ENCODE measurements around the gene PANX2. TPM values are rescaled to one million over a fixed set of nuclear protein-coding genes. Genes with fewer than 3 reads are reported as not detected.
A peak's percentile ranks its signal among the peaks of the same experiment; 100 is the strongest.

The PANX2 gene
- total and polyA plus RNA-seq, 5 donors from 2014 or later = not detected

DNA sequence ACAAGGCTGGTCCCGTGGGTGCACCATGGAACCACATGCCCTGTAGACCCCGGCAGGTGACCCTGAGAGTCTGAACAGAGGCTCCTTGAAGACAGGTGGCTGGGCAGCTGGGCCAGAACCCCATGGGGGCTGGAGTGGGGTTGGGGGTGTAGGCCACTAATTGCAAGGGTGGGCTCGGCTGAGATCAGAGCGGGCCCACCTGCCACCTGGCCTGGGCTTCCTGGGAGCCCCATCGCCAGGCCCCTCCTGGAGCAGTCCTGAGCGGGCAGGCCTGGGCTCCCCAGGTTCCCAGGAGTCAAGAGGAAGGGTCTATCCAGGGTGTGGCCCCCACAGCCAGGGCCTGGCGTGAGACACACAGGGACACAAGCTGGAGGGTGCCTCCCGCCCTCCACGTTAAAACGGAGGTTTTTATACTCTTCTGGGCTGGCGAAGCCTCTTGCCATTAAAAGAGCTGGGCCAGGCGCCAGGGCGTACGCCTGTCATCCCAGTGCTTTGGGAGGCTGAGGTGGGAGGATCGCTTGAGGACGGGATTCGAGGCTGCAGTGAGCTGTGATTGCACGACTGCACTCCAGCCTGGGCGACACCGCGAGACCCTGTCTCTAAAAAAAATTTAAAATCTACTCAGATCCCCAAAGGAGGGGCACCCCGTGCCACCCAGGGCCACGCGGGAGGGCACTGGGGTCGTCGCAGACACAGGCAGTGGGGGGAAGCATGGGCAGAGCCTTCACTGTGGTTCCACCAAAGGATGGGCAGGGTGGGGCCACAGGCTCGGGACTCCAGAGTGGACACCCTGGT lies 10.4 kb downstream of the PANX2 start:
- DNase-seq (no peak), ATAC-seq (ENCODE audit: low read depth in 2 of 2) (no peak)
- Histone ChIP-seq H3K9me3 (ENCODE audit: control insufficient read depth in 2 of 2, low read length in 2 of 2) (no peaks in the 10 kb centered on the region), H3K36me3 (ENCODE audit: control insufficient read depth, insufficient read depth, low read length) (no peaks in the 10 kb centered on the region), H3K4me1 (ENCODE audit: control insufficient read depth, insufficient read depth, low read length, poor library complexity, severe bottlenecking) (peaks cover 6% of the 10 kb centered on the region), H3K27ac (ENCODE audit: insufficient read depth, low read length, poor library complexity, severe bottlenecking) (no peak overlapping the region), H3K27me3 (ENCODE audit: control insufficient read depth, insufficient read depth, low read length) (no peaks in the 10 kb centered on the region), H3K4me3 (ENCODE audit: low read depth, low read length) (no peak overlapping the region)
- Mint-ChIP-seq H3K27ac (no peak overlapping the region), H3K4me1 (peaks cover 0 to 12% (median under 1%) of the 10 kb centered on the region in 4 donors), H3K36me3 (no peaks in the 10 kb centered on the region), H3K9me3 (no peaks in the 10 kb centered on the region), H3K27me3 (no peaks in the 10 kb centered on the region), H3K4me3 (no peak overlapping the region)

DNA sequence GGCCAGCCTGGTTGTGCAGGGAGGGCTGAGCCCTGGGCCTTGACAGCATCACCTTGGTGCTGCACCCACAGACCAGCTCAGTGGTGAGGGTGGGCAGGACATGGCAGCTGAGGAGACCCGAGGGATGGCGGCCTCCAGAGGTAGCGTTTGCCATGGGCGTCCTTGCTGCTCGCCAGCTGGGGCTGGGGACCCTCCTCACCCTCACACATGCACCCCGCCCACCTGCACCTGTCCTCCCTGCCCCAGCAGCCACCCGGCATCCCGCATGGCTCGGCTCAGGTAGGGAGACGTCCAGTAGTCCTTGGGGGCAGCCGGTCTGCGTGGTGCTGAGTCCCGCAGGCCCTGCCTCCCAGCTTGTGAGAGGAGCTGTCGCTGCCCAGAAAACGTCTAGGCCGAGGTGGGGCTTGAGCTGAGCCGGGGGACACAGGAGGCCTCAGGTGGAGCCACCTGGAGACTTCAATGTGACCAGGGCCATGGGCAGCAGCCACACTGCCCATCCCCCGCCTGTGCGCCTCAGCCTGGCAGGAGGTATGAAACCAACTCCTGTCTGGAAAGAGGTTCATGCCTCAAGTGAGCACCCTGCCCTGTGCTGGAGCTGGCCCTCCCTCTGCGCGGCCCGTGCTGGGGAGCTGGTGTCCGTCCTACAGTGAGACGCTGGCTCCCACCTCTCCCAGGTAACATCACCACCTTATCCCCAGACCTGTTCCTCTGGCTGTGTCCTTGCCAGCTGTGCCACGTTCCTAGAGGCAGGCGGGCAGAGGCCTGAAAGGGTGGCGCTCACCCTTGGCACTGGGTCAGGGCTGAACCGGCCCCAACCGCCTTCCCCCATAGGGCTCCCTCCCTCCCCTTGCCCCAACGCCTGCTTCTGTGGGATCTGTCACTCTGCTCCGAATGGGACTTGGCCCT lies 11.9 kb downstream of the PANX2 start:
- H3K4me3 Mint-ChIP-seq = peak overlapping the region in 1 of 4 donors; percentile 80
- no peak for DNase-seq
- no peaks in the 10 kb centered on the region for H3K36me3 Mint-ChIP-seq
- H3K4me1 Mint-ChIP-seq = peaks cover 0 to 20% (median 5%) of the 10 kb centered on the region in 4 donors
- no peak overlapping the region for H3K27ac Mint-ChIP-seq
- H3K27me3 Mint-ChIP-seq = no peaks in the 10 kb centered on the region
- ATAC-seq (ENCODE audit: low read depth in 2 of 2) = no peak
- Histone ChIP-seq H3K36me3 (ENCODE audit: control insufficient read depth, insufficient read depth, low read length) (no peaks in the 10 kb centered on the region), H3K4me3 (ENCODE audit: low read depth, low read length) (no peak overlapping the region), H3K9me3 (ENCODE audit: control insufficient read depth in 2 of 2, low read length in 2 of 2) (no peaks in the 10 kb centered on the region), H3K27me3 (ENCODE audit: control insufficient read depth, insufficient read depth, low read length) (no peaks in the 10 kb centered on the region), H3K27ac (ENCODE audit: insufficient read depth, low read length, poor library complexity, severe bottlenecking) (no peak overlapping the region), H3K4me1 (ENCODE audit: control insufficient read depth, insufficient read depth, low read length, poor library complexity, severe bottlenecking) (peaks cover 18% of the 10 kb centered on the region)
- no peaks in the 10 kb centered on the region for H3K9me3 Mint-ChIP-seq

GRCh38 chr22:50183141-50183971 lies 12.8 kb downstream of the PANX2 start:
- no peaks in the 10 kb centered on the region for H3K27me3 Mint-ChIP-seq
- no peaks in the 10 kb centered on the region for H3K36me3 Mint-ChIP-seq
- H3K36me3 ChIP-seq (ENCODE audit: control insufficient read depth, insufficient read depth, low read length) = no peaks in the 10 kb centered on the region
- no peak overlapping the region for H3K27ac Mint-ChIP-seq
- peaks cover 23% of the 10 kb centered on the region for H3K4me1 ChIP-seq (ENCODE audit: control insufficient read depth, insufficient read depth, low read length, poor library complexity, severe bottlenecking)
- DNase-seq = no peak
- H3K27me3 ChIP-seq (ENCODE audit: control insufficient read depth, insufficient read depth, low read length) = no peaks in the 10 kb centered on the region
- peak overlapping the region; percentile 61 to 87 (median 74) for H3K4me3 Mint-ChIP-seq
- no peak overlapping the region for H3K4me3 ChIP-seq (ENCODE audit: low read depth, low read length)
- peaks cover 0 to 25% (median 6%) of the 10 kb centered on the region in 4 donors for H3K4me1 Mint-ChIP-seq
- H3K27ac ChIP-seq (ENCODE audit: insufficient read depth, low read length, poor library complexity, severe bottlenecking) = no peak overlapping the region
- no peak for ATAC-seq (ENCODE audit: low read depth in 2 of 2)
- no peaks in the 10 kb centered on the region for H3K9me3 Mint-ChIP-seq
- no peaks in the 10 kb centered on the region for H3K9me3 ChIP-seq (ENCODE audit: control insufficient read depth in 2 of 2, low read length in 2 of 2)

DNA sequence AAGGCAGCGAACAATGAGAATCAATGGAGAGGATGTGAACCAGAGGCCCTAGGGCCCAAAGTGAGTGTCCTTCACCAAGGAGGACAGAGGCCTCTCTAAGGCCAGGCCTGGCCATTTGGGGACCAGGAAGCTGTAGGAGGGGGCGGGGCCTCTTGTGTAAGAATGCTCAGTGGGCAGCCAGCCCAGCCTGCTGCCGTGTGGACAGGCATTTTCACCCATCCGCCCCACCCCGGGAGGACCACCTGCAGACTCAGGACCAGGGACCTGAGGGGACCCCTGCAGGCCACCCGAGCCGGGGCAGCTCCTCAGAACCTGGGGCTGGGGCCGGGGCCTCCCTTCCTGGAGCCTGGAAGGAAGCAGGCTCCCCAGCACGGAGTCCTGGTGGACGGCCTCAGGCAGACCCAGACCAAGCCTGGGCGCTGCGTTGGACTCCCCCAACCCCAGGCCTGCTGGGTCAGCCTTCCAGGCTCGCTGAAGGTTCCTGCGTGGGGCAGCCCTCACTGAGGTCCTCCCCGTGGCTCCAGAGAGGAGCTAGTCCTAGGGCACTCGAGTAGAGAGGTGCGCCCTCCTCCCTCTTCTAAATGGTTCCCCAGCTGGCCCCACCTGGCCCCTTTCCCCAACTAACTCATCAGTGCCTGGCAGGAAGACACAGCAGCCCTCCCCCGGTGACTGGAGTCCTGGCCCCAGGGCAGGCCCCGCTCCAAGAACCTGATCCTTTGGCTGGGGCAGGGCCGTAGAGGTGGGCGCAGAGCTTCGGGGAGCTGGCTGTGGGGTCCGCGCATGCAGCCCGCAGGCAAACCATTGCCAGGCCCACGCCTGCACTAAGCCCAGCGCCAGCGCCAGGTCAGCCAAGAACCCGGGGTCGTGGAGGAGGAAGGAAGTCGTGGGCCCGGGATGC lies 13.7 kb downstream of the PANX2 start:
- DNase-seq (no peak), ATAC-seq (ENCODE audit: low read depth in 2 of 2) (no peak)
- Histone ChIP-seq H3K36me3 (ENCODE audit: control insufficient read depth, insufficient read depth, low read length) (no peaks in the 10 kb centered on the region), H3K9me3 (ENCODE audit: control insufficient read depth in 2 of 2, low read length in 2 of 2) (no peaks in the 10 kb centered on the region), H3K27me3 (ENCODE audit: control insufficient read depth, insufficient read depth, low read length) (no peaks in the 10 kb centered on the region), H3K27ac (ENCODE audit: insufficient read depth, low read length, poor library complexity, severe bottlenecking) (no peak overlapping the region), H3K4me3 (ENCODE audit: low read depth, low read length) (no peak overlapping the region), H3K4me1 (ENCODE audit: control insufficient read depth, insufficient read depth, low read length, poor library complexity, severe bottlenecking) (peaks cover 32% of the 10 kb centered on the region)
- Mint-ChIP-seq H3K27ac (no peak overlapping the region), H3K9me3 (no peaks in the 10 kb centered on the region), H3K36me3 (no peaks in the 10 kb centered on the region), H3K4me3 (peak overlapping the region; percentile 68 to 93 (median 76)), H3K4me1 (peaks cover 0 to 33% (median 6%) of the 10 kb centered on the region in 4 donors), H3K27me3 (no peaks in the 10 kb centered on the region)

GRCh38 chr22:50184902-50185374 lies 14.4 kb downstream of the PANX2 start:
- Histone ChIP-seq H3K9me3 (ENCODE audit: control insufficient read depth in 2 of 2, low read length in 2 of 2) (no peaks in the 10 kb centered on the region), H3K27me3 (ENCODE audit: control insufficient read depth, insufficient read depth, low read length) (no peaks in the 10 kb centered on the region), H3K36me3 (ENCODE audit: control insufficient read depth, insufficient read depth, low read length) (no peaks in the 10 kb centered on the region), H3K4me3 (ENCODE audit: low read depth, low read length) (no peak overlapping the region), H3K27ac (ENCODE audit: insufficient read depth, low read length, poor library complexity, severe bottlenecking) (no peak overlapping the region), H3K4me1 (ENCODE audit: control insufficient read depth, insufficient read depth, low read length, poor library complexity, severe bottlenecking) (peaks cover 39% of the 10 kb centered on the region)
- Mint-ChIP-seq H3K4me1 (peaks cover 0 to 36% (median 5%) of the 10 kb centered on the region in 4 donors), H3K27me3 (no peaks in the 10 kb centered on the region), H3K4me3 (peak overlapping the region; percentile 59 to 93 (median 88)), H3K27ac (no peak overlapping the region), H3K36me3 (no peaks in the 10 kb centered on the region), H3K9me3 (no peaks in the 10 kb centered on the region)
- ATAC-seq (ENCODE audit: low read depth in 2 of 2) (no peak), DNase-seq (no peak)

DNA sequence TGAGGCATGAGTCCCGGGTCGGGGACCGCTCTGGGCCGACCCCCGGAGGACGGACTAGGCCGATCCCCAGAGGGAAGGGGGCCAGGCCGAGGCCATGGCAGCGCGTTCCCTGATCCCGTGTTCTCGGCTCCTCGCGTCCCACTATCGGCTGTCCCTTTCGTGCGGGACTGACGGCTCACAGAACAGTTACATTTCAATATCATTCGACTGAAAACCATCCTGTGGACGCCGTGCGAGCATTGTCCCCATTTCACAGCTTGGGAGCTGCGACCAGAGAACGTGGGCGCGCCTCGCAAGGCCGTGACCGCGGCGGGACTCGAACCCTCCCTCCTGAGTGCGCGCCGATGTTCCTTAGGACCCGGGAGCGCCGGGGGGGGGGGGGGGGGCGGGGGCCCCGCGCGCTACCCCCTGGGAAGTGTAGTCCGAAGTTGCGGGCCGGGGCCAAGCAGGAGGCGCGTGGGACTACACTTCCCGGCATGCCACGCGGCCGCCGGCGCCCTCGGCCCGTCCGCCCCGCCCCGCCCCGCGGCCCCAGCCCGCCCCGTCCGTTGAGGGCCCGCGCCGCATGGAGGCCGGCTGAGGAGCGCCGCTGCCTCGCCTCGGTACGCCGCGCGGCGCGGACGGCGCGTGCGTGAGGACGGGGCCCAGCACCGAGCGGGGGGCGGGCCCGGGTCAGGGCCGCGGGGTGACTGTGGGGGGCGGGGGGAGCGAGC lies 15.0 kb downstream of the PANX2 start, which contains the start of gene TRABD:
Gene TRABD (plus strand): TSS at position 539 of the 713 bp plus-strand sequence. CDS start 7,148 bp downstream, outside the sequence.
- peaks cover 45% of the 10 kb centered on the region for H3K4me1 ChIP-seq (ENCODE audit: control insufficient read depth, insufficient read depth, low read length, poor library complexity, severe bottlenecking)
- peak within 1 kb of the TSS; percentile 89 to 95 (median 92) for H3K27ac Mint-ChIP-seq
- H3K27me3 Mint-ChIP-seq = no peaks in the 10 kb centered on the region
- peaks cover 0 to 39% (median 5%) of the 10 kb centered on the region in 4 donors for H3K4me1 Mint-ChIP-seq
- no peaks in the 10 kb centered on the region for H3K36me3 ChIP-seq (ENCODE audit: control insufficient read depth, insufficient read depth, low read length)
- no peaks in the 10 kb centered on the region for H3K9me3 Mint-ChIP-seq
- H3K9me3 ChIP-seq (ENCODE audit: control insufficient read depth in 2 of 2, low read length in 2 of 2) = no peaks in the 10 kb centered on the region
- H3K27ac ChIP-seq (ENCODE audit: insufficient read depth, low read length, poor library complexity, severe bottlenecking) = peak within 1 kb of the TSS; percentile 77
- H3K36me3 Mint-ChIP-seq = no peaks in the 10 kb centered on the region
- H3K4me3 ChIP-seq (ENCODE audit: low read depth, low read length) = peak within 1 kb of the TSS; percentile 63
- DNase-seq = peak; percentile 82 to 91 (median 88)
- ATAC-seq (ENCODE audit: low read depth in 2 of 2) = peak; percentile 85 to 88
- H3K4me3 Mint-ChIP-seq = peak within 1 kb of the TSS; percentile 94 to 100 (median 96)
- H3K27me3 ChIP-seq (ENCODE audit: control insufficient read depth, insufficient read depth, low read length) = no peaks in the 10 kb centered on the region

All from CD4-positive, CD25-positive, alpha-beta regulatory T cell (primary cell).